Neural progenitor cell (in vitro differentiated cells): ENCODE measurements around the gene DAP. TPM values are rescaled to one million over a fixed set of nuclear protein-coding genes. Genes with fewer than 3 reads are reported as not detected.

Experiments
- DNase-seq: peaks from one replicate; pipeline ENCODE4 v3.0.0-alpha.2; 2016; ENCODE audit warnings: low spot score
- H2AFZ ChIP-seq: fragments of 200-600 bp; sonication (generic); replicated peaks from 2 replicates; pipeline ENCODE4 v1.6.1; 2016; ENCODE audit warnings: antibody characterized with exemption
- H3F3A ChIP-seq: fragments of 200-600 bp; sonication (generic); 2 replicates; pipeline ENCODE4 v1.6.1; 2016; ENCODE audit warnings: antibody characterized with exemption, low read depth
- H3K27ac ChIP-seq: fragments of 200-600 bp; sonication (generic); 2 replicates; pipeline ENCODE4 v1.5.1; 2016; ENCODE audit warnings: mild to moderate bottlenecking
- H3K27me3 ChIP-seq: fragments of 200-600 bp; sonication (generic); 2 replicates; pipeline ENCODE4 v1.6.1; 2016; ENCODE audit warnings: mild to moderate bottlenecking, moderate library complexity
- H3K36me3 ChIP-seq: fragments of 200-600 bp; sonication (generic); 2 replicates; pipeline ENCODE4 v1.5.1; 2016
- H3K4me1 ChIP-seq: fragments of 200-600 bp; sonication (generic); 2 replicates; pipeline ENCODE4 v1.6.1; 2016; ENCODE audit warnings: mixed run types
- H3K4me2 ChIP-seq: fragments of 200-600 bp; sonication (generic); 2 replicates; pipeline ENCODE4 v1.6.1; 2016
- H3K4me3 ChIP-seq: fragments of 200-600 bp; sonication (generic); 2 replicates; pipeline ENCODE4 v1.5.1; 2016
- H3K79me2 ChIP-seq: fragments of 200-600 bp; sonication (generic); 2 replicates; pipeline ENCODE4 v1.6.1; 2016; ENCODE audit warnings: low read depth
- H3K9ac ChIP-seq: fragments of 200-600 bp; sonication (generic); 2 replicates; pipeline ENCODE4 v1.6.1; 2016
- H3K9me3 ChIP-seq: fragments of 200-600 bp; sonication (generic); 2 replicates; pipeline ENCODE4 v1.5.1; 2016; ENCODE audit warnings: low read depth
- H4K20me1 ChIP-seq: fragments of 200-600 bp; sonication (generic); 2 replicates; pipeline ENCODE4 v1.6.1; 2016; ENCODE audit warnings: low read depth
- H3K27ac Mint-ChIP-seq: 3 replicates; pipeline ENCODE4 v1.8.0; 2021; ENCODE audit warnings: mixed read lengths
- H3K27me3 Mint-ChIP-seq: 2 replicates; pipeline ENCODE4 v1.8.0; 2022; ENCODE audit warnings: low read depth, mild to moderate bottlenecking, inconsistent platforms, moderate library complexity, mixed read lengths; ENCODE audit not compliant: insufficient read depth
- H3K36me3 Mint-ChIP-seq: 3 replicates; pipeline ENCODE4 v1.8.0; 2021; ENCODE audit warnings: mixed read lengths
- H3K4me1 Mint-ChIP-seq: 3 replicates; pipeline ENCODE4 v1.8.0; 2021; ENCODE audit warnings: mixed read lengths
- H3K4me3 Mint-ChIP-seq: 3 replicates; pipeline ENCODE4 v1.8.0; 2021; ENCODE audit warnings: mild to moderate bottlenecking, moderate library complexity, mixed read lengths
- H3K9me3 Mint-ChIP-seq: 3 replicates; pipeline ENCODE4 v1.8.0; 2020; ENCODE audit warnings: mixed read lengths
- EZH2 ChIP-seq: fragments of 200-600 bp; sonication (generic); IDR thresholded peaks from 2 replicates; pipeline ENCODE4 v1.6.1; 2017; ENCODE audit warnings: antibody characterized with exemption, mild to moderate bottlenecking, moderate library complexity
- EZH2phosphoT487 ChIP-seq: fragments of 200-600 bp; sonication (generic); IDR thresholded peaks from 2 replicates; pipeline ENCODE4 v1.6.1; 2017; ENCODE audit warnings: antibody characterized with exemption
- total RNA-seq: library from RNA; depleted of rRNA; stranded (reverse); fragments of >200 nt; gene quantifications from 2 replicates; pipeline ENCODE4 v1.2.3, GENCODE V29; 2015; ENCODE audit warnings: low replicate concordance
- TF ChIP-seq, protein P1 (sequence below): fragments of 200-600 bp; sonication (generic); IDR thresholded peaks from 2 replicates; pipeline ENCODE4 v1.5.1; 2017; ENCODE audit warnings: antibody characterized with exemption, mild to moderate bottlenecking

Gene DAP
- total RNA-seq, 1 donor from 2014 or later: 12.2 TPM

DNA sequence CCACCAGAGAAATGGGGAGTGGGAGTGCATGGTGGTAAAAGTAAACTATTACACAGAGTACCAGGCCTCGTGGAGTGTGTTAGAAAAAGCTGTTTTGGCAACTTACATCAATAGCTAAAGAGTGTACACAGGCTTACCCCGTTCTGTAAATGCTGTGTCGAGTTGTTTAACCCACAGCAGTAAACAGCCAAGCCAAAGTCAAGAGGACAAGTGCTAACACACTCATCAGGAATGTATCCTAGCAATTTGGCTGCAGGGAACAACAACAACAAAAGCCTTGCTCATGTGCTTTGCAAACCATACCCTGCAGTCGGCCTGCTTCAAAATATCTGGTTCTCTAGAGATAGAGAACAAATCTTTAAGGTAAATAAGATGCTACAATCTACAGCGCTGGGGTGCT, 15.9 kb downstream of the DAP start:
- H4K20me1 ChIP-seq: peaks cover 12% of the 10 kb centered on the region
- peaks cover 74% of the 10 kb centered on the region for H3K36me3 Mint-ChIP-seq
- H3K27ac ChIP-seq: no peak overlapping the region
- H3F3A ChIP-seq: no peaks in the 10 kb centered on the region
- no peak overlapping the region for H3K4me3 Mint-ChIP-seq
- no peak overlapping the region for H3K4me3 ChIP-seq
- peaks cover 25% of the 10 kb centered on the region for H3K9me3 Mint-ChIP-seq
- H3K4me1 ChIP-seq: no peaks in the 10 kb centered on the region
- no peak overlapping the region for H3K4me2 ChIP-seq
- no peaks in the 10 kb centered on the region for H3K4me1 Mint-ChIP-seq
- TF ChIP-seq, protein P1, sequence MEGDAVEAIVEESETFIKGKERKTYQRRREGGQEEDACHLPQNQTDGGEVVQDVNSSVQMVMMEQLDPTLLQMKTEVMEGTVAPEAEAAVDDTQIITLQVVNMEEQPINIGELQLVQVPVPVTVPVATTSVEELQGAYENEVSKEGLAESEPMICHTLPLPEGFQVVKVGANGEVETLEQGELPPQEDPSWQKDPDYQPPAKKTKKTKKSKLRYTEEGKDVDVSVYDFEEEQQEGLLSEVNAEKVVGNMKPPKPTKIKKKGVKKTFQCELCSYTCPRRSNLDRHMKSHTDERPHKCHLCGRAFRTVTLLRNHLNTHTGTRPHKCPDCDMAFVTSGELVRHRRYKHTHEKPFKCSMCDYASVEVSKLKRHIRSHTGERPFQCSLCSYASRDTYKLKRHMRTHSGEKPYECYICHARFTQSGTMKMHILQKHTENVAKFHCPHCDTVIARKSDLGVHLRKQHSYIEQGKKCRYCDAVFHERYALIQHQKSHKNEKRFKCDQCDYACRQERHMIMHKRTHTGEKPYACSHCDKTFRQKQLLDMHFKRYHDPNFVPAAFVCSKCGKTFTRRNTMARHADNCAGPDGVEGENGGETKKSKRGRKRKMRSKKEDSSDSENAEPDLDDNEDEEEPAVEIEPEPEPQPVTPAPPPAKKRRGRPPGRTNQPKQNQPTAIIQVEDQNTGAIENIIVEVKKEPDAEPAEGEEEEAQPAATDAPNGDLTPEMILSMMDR: no peak
- TF ChIP-seq EZH2 (no peak), EZH2phosphoT487 (no peak)
- H3K79me2 ChIP-seq: peaks cover under 1% of the 10 kb centered on the region
- no peaks in the 10 kb centered on the region for H3K9me3 ChIP-seq
- no peak for DNase-seq
- H3K27me3 Mint-ChIP-seq: peaks cover 3% of the 10 kb centered on the region
- peaks cover 9% of the 10 kb centered on the region for H3K36me3 ChIP-seq
- no peak overlapping the region for H3K9ac ChIP-seq
- no peak overlapping the region for H2AFZ ChIP-seq
- no peak overlapping the region for H3K27ac Mint-ChIP-seq
- no peaks in the 10 kb centered on the region for H3K27me3 ChIP-seq

- H3K36me3 ChIP-seq: peaks cover 14% of the 10 kb centered on the region
Measured at GRCh38 chr5:10744681-10745080, 16.4 kb downstream of the DAP start.

GRCh38 chr5:10743951-10744350, 17.1 kb downstream of the DAP start:
- H3K27me3 Mint-ChIP-seq: peaks cover 3% of the 10 kb centered on the region
- Histone ChIP-seq H3K9me3 (no peaks in the 10 kb centered on the region), H3K4me1 (no peaks in the 10 kb centered on the region), H3K4me3 (no peak overlapping the region), H3K36me3 (peaks cover 14% of the 10 kb centered on the region), H4K20me1 (peaks cover 4% of the 10 kb centered on the region), H3K4me2 (no peak overlapping the region), H3K27me3 (no peaks in the 10 kb centered on the region), H3K9ac (no peak overlapping the region), H2AFZ (no peak overlapping the region), H3F3A (no peaks in the 10 kb centered on the region), H3K27ac (no peak overlapping the region), H3K79me2 (no peaks in the 10 kb centered on the region)
- H3K4me3 Mint-ChIP-seq: no peak overlapping the region
- H3K9me3 Mint-ChIP-seq: peaks cover 34% of the 10 kb centered on the region
- no peak overlapping the region for H3K27ac Mint-ChIP-seq
- TF ChIP-seq EZH2 (no peak), EZH2phosphoT487 (no peak)
- TF ChIP-seq, protein P1: no peak
- DNase-seq: no peak
- H3K4me1 Mint-ChIP-seq: no peaks in the 10 kb centered on the region
- H3K36me3 Mint-ChIP-seq: peaks cover 80% of the 10 kb centered on the region

More at GRCh38 chr5:10744681-10745080, 16.4 kb downstream of the DAP start:
- Histone ChIP-seq H4K20me1 (peaks cover 9% of the 10 kb centered on the region), H3K4me3 (no peak overlapping the region), H3K4me2 (no peak overlapping the region), H3K27ac (no peak overlapping the region), H3K4me1 (no peaks in the 10 kb centered on the region), H2AFZ (no peak overlapping the region), H3K27me3 (no peaks in the 10 kb centered on the region), H3K9me3 (no peaks in the 10 kb centered on the region), H3K9ac (no peak overlapping the region), H3K79me2 (no peaks in the 10 kb centered on the region), H3F3A (no peaks in the 10 kb centered on the region)
- no peak overlapping the region for H3K4me3 Mint-ChIP-seq
- H3K27ac Mint-ChIP-seq: no peak overlapping the region
- TF ChIP-seq EZH2 (no peak), EZH2phosphoT487 (no peak)
- TF ChIP-seq, protein P1: no peak
- H3K4me1 Mint-ChIP-seq: no peaks in the 10 kb centered on the region
- no peak for DNase-seq
- H3K9me3 Mint-ChIP-seq: peaks cover 29% of the 10 kb centered on the region
- peaks cover 3% of the 10 kb centered on the region for H3K27me3 Mint-ChIP-seq
- peaks cover 75% of the 10 kb centered on the region for H3K36me3 Mint-ChIP-seq
